ENCODE data around the gene APBA1.

APBA1 gene

GRCh38 chr9:69392826-69393225 lies 279.3 kb downstream of the APBA1 start:
- DNase-seq, result no peak

- no peak for DNase-seq
Observed at GRCh38 chr9:69391946-69392345, 280.2 kb downstream of the APBA1 start.

- no peak for DNase-seq
Observed at GRCh38 chr9:69391487-69391886, 280.7 kb downstream of the APBA1 start.

- no peak for DNase-seq
Observed at GRCh38 chr9:69389437-69389995, 282.7 kb downstream of the APBA1 start.

- no peak for DNase-seq
Observed at GRCh38 chr9:69388596-69388995, 283.6 kb downstream of the APBA1 start.

GRCh38 chr9:69386651-69387050 lies 285.5 kb downstream of the APBA1 start:
- DNase-seq, result no peak

GRCh38 chr9:69385581-69386033 lies 286.6 kb downstream of the APBA1 start:
- no peak for DNase-seq

GRCh38 chr9:69382135-69382534 lies 290.0 kb downstream of the APBA1 start:
- DNase-seq, result no peak

GRCh38 chr9:69380811-69381210 lies 291.4 kb downstream of the APBA1 start:
- no peak for DNase-seq

- no peak for DNase-seq
Observed at GRCh38 chr9:69380301-69380700, 291.9 kb downstream of the APBA1 start.

- no peak for DNase-seq
Observed at GRCh38 chr9:69379270-69379982, 292.7 kb downstream of the APBA1 start.

GRCh38 chr9:69377981-69378380 lies 294.2 kb downstream of the APBA1 start:
- DNase-seq, result no peak

All from activated effector memory CD4-positive, alpha-beta T cell treated with anti-CD3 and anti-CD28 coated beads, Interleukin-2, amount 50 U/mL, for 16 hours (primary cell).